ENCODE data around the gene AGTRAP. TPM values are rescaled to one million over a fixed set of nuclear protein-coding genes. Genes with fewer than 3 reads are reported as not detected.

The AGTRAP gene
- total and polyA plus RNA-seq, 2 donors (not counting 3 experiments of a cell fraction or from before 2014, with no cell fraction given), result 41.6 to 101 TPM

DNA sequence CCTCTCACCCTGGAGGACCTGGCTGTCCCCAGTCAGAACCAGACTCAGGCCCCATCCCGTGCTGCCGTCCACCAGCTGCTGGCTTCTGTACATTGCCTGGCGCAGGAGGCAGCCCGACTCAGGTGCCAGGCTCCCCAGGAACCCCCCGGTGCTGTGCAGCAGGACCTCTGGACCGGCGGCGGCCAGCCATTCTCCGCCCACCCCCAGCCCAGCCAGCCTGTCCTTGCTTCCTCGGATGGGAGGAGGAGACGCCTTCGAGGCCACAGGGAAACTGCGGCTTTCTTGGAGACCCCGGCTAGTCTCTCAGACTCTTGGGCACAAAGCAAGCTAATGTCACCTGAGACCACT is 30.5 kb downstream of the AGTRAP start:
- POLR2A ChIA-PET, result no interaction called here
- intact Hi-C loops (cut with micrococcal nuclease), result no loop called here
- no peak for FAIRE-seq

DNA sequence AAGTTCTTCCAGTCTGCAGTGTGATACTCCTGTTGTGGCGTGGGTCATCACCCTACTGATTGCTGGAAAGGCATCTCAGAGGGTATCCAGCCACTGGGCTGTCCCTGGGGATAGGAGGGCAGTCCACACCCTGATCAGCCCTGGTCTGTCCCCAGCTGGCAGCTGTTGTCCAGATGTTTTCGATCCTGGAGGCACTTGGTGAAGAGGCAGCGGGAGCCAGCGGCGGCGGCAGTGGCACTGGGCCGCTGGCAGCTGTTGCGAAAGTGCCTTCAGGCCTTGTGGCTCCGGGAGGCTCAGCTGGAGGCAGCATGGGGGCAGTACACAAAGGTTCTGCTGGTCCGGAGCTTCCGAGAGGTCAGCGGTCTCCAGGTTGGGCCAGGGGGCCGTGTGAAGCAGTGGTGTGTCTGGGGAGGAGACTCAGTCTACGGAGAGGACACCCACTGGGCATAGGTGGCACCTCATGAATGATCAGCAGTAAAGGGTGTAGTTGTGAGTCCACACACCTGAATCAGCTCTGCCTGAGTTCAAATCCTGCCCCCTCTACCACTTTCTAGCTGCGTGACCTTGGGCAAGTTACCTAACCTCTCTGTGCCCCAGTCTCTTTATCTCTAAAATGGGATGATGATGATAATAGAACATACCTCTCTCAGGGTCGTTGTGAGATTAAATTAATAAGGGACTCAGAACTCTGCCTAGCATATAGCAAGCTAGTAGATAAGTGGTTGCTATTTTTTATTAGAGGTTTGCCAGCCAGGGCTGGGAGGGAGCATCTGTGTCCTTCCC is 32.2 kb downstream of the AGTRAP start:
- ChIA-PET CTCF (no interaction called here), POLR2A (no interaction called here)
- no peak overlapping the region for H3K9ac ChIP-seq (replicated peaks; ENCODE audit: extremely low read depth, insufficient read depth, low read length)

More for the DNA sequence above, 30.5 kb downstream of the AGTRAP start:
- no peak overlapping the region for H3K27ac ChIP-seq (ENCODE audit: insufficient read depth, low read depth, low read length)
- peaks cover 0 to 3% of the 10 kb centered on the region in 2 experiments for H3K27me3 ChIP-seq (ENCODE audit: control insufficient read depth in 2 of 2, insufficient read depth in 2 of 2, low read length in 2 of 2)
- TF ChIP-seq JUN (IDR thresholded peaks at IDR 0.05; ENCODE audit: borderline replicate concordance, insufficient read depth, insufficient read length, low read depth), result no peak
- no peak for TF ChIP-seq MYC (IDR thresholded peaks at IDR 0.05; ENCODE audit: low read depth, low read length)
- TF ChIP-seq GATA2 (IDR thresholded peaks at IDR 0.05; ENCODE audit: insufficient read depth, insufficient read length, low read depth, low read length), result no peak
- H4K20me1 ChIP-seq (replicated peaks; ENCODE audit: control insufficient read depth, extremely low read depth, insufficient read depth, low read length), result no peaks in the 10 kb centered on the region
- H3K36me3 ChIP-seq (ENCODE audit: control insufficient read depth in 2 of 2, extremely low read depth in 1 of 2, insufficient read depth in 2 of 2, low read length in 2 of 2), result no peaks in the 10 kb centered on the region
- CTCF ChIA-PET, result interaction anchor here (1.0 kb wide), 1 partner anchor 16 kb away, joined by 3 read pairs; no protein-coding TSS in a partner anchor
- DNase-seq (ENCODE audit: low read depth, low spot score), result no peak
- H3K4me1 ChIP-seq (ENCODE audit: control insufficient read depth, extremely low read depth, insufficient read depth, low read length), result peaks cover 4% of the 10 kb centered on the region
- no peaks in the 10 kb centered on the region for H3K79me2 ChIP-seq (ENCODE audit: control insufficient read depth, insufficient read depth, low read length)
- H2AFZ ChIP-seq (ENCODE audit: low read depth, low read length), result no peak overlapping the region
- no peak overlapping the region for H3K4me3 ChIP-seq (replicated peaks in 1 of 3; ENCODE audit: insufficient read depth in 1 of 3, low read depth in 1 of 3, low read length in 3 of 3)
- H3K9ac ChIP-seq (replicated peaks; ENCODE audit: extremely low read depth, insufficient read depth, low read length), result no peak overlapping the region
- dilution Hi-C loops (cut with MboI; ENCODE audit: extremely low pct_ligation_motif_present, low sequenced_read_pairs), result no loop called here
- H3K9me1 ChIP-seq (replicated peaks; ENCODE audit: control insufficient read depth, extremely low read depth, insufficient read depth, low read length), result no peaks in the 10 kb centered on the region
- H3K9me3 ChIP-seq (replicated peaks; ENCODE audit: control insufficient read depth, insufficient read depth, low read length), result no peaks in the 10 kb centered on the region
- no TSS peak for BruUV-seq (replicated peaks)
- H3K4me2 ChIP-seq (ENCODE audit: insufficient read depth, low read length), result no peak overlapping the region

More for the DNA sequence above, 32.2 kb downstream of the AGTRAP start:
- Histone ChIP-seq H3K4me2 (ENCODE audit: insufficient read depth, low read length) (no peak overlapping the region), H3K27ac (ENCODE audit: insufficient read depth, low read depth, low read length) (no peak overlapping the region), H3K27me3 (ENCODE audit: control insufficient read depth in 2 of 2, insufficient read depth in 2 of 2, low read length in 2 of 2) (no peaks in the 10 kb centered on the region), H3K36me3 (ENCODE audit: control insufficient read depth in 2 of 2, extremely low read depth in 1 of 2, insufficient read depth in 2 of 2, low read length in 2 of 2) (no peaks in the 10 kb centered on the region), H4K20me1 (replicated peaks; ENCODE audit: control insufficient read depth, extremely low read depth, insufficient read depth, low read length) (no peaks in the 10 kb centered on the region), H3K9me3 (replicated peaks; ENCODE audit: control insufficient read depth, insufficient read depth, low read length) (no peaks in the 10 kb centered on the region), H3K79me2 (ENCODE audit: control insufficient read depth, insufficient read depth, low read length) (no peaks in the 10 kb centered on the region), H2AFZ (ENCODE audit: low read depth, low read length) (no peak overlapping the region), H3K4me1 (ENCODE audit: control insufficient read depth, extremely low read depth, insufficient read depth, low read length) (peaks cover 4% of the 10 kb centered on the region), H3K9me1 (replicated peaks; ENCODE audit: control insufficient read depth, extremely low read depth, insufficient read depth, low read length) (no peaks in the 10 kb centered on the region), H3K4me3 (replicated peaks in 1 of 3; ENCODE audit: insufficient read depth in 1 of 3, low read depth in 1 of 3, low read length in 3 of 3) (no peak overlapping the region)
- intact Hi-C loops (cut with micrococcal nuclease), result no loop called here
- FAIRE-seq, result no peak
- no TSS peak for BruUV-seq (replicated peaks)
- TF ChIP-seq FOS (IDR thresholded peaks at IDR 0.05; ENCODE audit: borderline replicate concordance, insufficient read depth, low read length) (no peak), EZH2 (IDR thresholded peaks at IDR 0.05; ENCODE audit: borderline replicate concordance, low read depth, low read length, severe bottlenecking) (no peak), MYC (IDR thresholded peaks at IDR 0.05; ENCODE audit: low read depth, low read length) (no peak), JUN (IDR thresholded peaks at IDR 0.05; ENCODE audit: borderline replicate concordance, insufficient read depth, insufficient read length, low read depth) (no peak), POLR2A (IDR thresholded peaks at IDR 0.05; ENCODE audit: low read depth, low read length) (no peak), GATA2 (IDR thresholded peaks at IDR 0.05; ENCODE audit: insufficient read depth, insufficient read length, low read depth, low read length) (no peak), POLR2AphosphoS5 (IDR thresholded peaks at IDR 0.05; ENCODE audit: insufficient read depth, low read depth, low read length) (no peak)
- TF ChIP-seq, protein P1, sequence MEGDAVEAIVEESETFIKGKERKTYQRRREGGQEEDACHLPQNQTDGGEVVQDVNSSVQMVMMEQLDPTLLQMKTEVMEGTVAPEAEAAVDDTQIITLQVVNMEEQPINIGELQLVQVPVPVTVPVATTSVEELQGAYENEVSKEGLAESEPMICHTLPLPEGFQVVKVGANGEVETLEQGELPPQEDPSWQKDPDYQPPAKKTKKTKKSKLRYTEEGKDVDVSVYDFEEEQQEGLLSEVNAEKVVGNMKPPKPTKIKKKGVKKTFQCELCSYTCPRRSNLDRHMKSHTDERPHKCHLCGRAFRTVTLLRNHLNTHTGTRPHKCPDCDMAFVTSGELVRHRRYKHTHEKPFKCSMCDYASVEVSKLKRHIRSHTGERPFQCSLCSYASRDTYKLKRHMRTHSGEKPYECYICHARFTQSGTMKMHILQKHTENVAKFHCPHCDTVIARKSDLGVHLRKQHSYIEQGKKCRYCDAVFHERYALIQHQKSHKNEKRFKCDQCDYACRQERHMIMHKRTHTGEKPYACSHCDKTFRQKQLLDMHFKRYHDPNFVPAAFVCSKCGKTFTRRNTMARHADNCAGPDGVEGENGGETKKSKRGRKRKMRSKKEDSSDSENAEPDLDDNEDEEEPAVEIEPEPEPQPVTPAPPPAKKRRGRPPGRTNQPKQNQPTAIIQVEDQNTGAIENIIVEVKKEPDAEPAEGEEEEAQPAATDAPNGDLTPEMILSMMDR (IDR thresholded peaks at IDR 0.05; ENCODE audit: extremely low read depth in 1 of 2, insufficient read depth in 1 of 2, low read depth in 1 of 2, low read length in 2 of 2), result no peak
- TF ChIP-seq, protein P2, sequence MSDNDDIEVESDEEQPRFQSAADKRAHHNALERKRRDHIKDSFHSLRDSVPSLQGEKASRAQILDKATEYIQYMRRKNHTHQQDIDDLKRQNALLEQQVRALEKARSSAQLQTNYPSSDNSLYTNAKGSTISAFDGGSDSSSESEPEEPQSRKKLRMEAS (IDR thresholded peaks at IDR 0.05; ENCODE audit: insufficient read depth, insufficient read length), result no peak
- no peak for DNase-seq (ENCODE audit: low read depth, low spot score)
- dilution Hi-C loops (cut with MboI; ENCODE audit: extremely low pct_ligation_motif_present, low sequenced_read_pairs), result no loop called here
